Stimulated activated CD4-positive, alpha-beta T cell treated with anti-CD3 and anti-CD28 coated beads, Interleukin-2, amount 100 ng/mL, for 48 hours (primary cell): ENCODE results near the gene SDK1.

ENCODE experiments used
- DNase-seq, 2 donors: peaks; one replicate each; pipeline ENCODE4 v3.0.0-alpha.2; 2020

SDK1 gene

GRCh38 chr7:4066626-4067475 lies 765.8 kb downstream of the SDK1 start:
- DNase-seq, result no peak

GRCh38 chr7:4067476-4067760 lies 766.4 kb downstream of the SDK1 start:
- no peak for DNase-seq

- no peak for DNase-seq
Observed at GRCh38 chr7:4067874-4068273, 766.8 kb downstream of the SDK1 start.

GRCh38 chr7:4068286-4068685 lies 767.2 kb downstream of the SDK1 start:
- DNase-seq, result no peak

- no peak for DNase-seq
Observed at GRCh38 chr7:4069268-4070095, 768.4 kb downstream of the SDK1 start.

GRCh38 chr7:4070214-4070613 lies 769.2 kb downstream of the SDK1 start:
- DNase-seq, result no peak

GRCh38 chr7:4071370-4072058 lies 770.5 kb downstream of the SDK1 start:
- no peak for DNase-seq

GRCh38 chr7:4072161-4072925 lies 771.3 kb downstream of the SDK1 start:
- DNase-seq, result no peak

GRCh38 chr7:4073052-4073451 lies 772.0 kb downstream of the SDK1 start:
- no peak for DNase-seq

- no peak for DNase-seq
Observed at GRCh38 chr7:4073750-4074149, 772.7 kb downstream of the SDK1 start.

- DNase-seq, result no peak
Observed at GRCh38 chr7:4074407-4074806, 773.4 kb downstream of the SDK1 start.

GRCh38 chr7:4074994-4075393 lies 773.9 kb downstream of the SDK1 start:
- DNase-seq, result no peak

GRCh38 chr7:4076701-4077294 lies 775.7 kb downstream of the SDK1 start:
- no peak for DNase-seq

- no peak for DNase-seq
Observed at GRCh38 chr7:4077980-4078379, 776.9 kb downstream of the SDK1 start.

- no peak for DNase-seq
Observed at GRCh38 chr7:4078580-4078979, 777.5 kb downstream of the SDK1 start.

- DNase-seq, result no peak
Observed at GRCh38 chr7:4079366-4079765, 778.3 kb downstream of the SDK1 start.

- no peak for DNase-seq
Observed at GRCh38 chr7:4079956-4080355, 778.9 kb downstream of the SDK1 start.

GRCh38 chr7:4080954-4081353 lies 779.9 kb downstream of the SDK1 start:
- DNase-seq, result no peak

- DNase-seq, result no peak
Observed at GRCh38 chr7:4083513-4083912, 782.5 kb downstream of the SDK1 start.

GRCh38 chr7:4084271-4084670 lies 783.2 kb downstream of the SDK1 start:
- no peak for DNase-seq

GRCh38 chr7:4085937-4086691 lies 785.1 kb downstream of the SDK1 start:
- DNase-seq, result no peak

- DNase-seq, result no peak
Observed at GRCh38 chr7:4086723-4087122, 785.7 kb downstream of the SDK1 start.
